Transverse colon (tissue), 4 donors: ENCODE measurements around the gene VAMP8.

Experiments used
- EP300 ChIP-seq: sonication (generic); formaldehyde crosslinking; IDR thresholded peaks from one replicate; pipeline ENCODE4 v1.6.1; 2017; ENCODE audit warnings: antibody characterized with exemption, low read depth
- POLR2A ChIP-seq: fragments of 450-650 bp; IDR thresholded peaks from one replicate; pipeline ENCODE4 v1.6.1; 2016; ENCODE audit warnings: antibody characterized with exemption, mild to moderate bottlenecking, moderate library complexity
- POLR2AphosphoS5 ChIP-seq, 3 donors: sonication (generic); formaldehyde crosslinking; IDR thresholded peaks; one replicate each; pipeline ENCODE4 v1.6.1; 2016; ENCODE audit warnings: antibody characterized with exemption in 3 of 3
- TF ChIP-seq, protein P1 (sequence below), 5 experiments: fragments of 200-600 bp in 3 of 5; fragments of 450-650 bp in 2 of 5; sonication (generic) in 3 of 5; IDR thresholded peaks; 1 replicate in 2 of 5; 2 replicates in 3 of 5; pipeline ENCODE4 v1.5.1; 2016 to 2017; ENCODE audit warnings: antibody characterized with exemption in 5 of 5, inconsistent platforms in 3 of 5, mild to moderate bottlenecking in 2 of 5, moderate library complexity in 1 of 5

DNA sequence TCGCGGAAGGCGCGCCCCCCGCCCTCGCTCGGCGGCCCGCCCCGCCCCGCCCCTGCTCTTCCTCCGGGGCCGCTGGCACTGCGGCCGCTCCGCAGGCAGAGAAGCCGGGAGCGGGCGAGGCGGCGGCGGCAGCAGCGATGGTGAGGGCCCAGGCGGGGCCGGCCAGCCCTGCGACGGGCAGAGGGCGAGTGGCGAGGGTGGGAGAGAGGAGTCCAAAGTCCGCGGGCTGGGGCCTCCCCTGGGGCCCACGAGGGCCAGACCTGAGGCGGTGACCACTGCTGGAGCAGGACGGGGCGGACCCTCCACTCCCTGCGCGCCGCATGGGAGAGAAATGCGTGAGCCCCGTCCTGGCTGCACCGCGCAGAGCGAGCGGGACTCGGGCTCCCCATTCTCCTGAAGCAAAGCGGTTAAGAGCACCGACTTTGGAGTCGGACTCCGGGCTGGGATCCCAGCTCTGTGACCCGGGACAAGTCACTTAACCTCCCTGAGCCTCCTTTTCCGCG lies 7.0 kb downstream of the VAMP8 start, which contains the start of gene VAMP5:
- TF ChIP-seq, protein P1, sequence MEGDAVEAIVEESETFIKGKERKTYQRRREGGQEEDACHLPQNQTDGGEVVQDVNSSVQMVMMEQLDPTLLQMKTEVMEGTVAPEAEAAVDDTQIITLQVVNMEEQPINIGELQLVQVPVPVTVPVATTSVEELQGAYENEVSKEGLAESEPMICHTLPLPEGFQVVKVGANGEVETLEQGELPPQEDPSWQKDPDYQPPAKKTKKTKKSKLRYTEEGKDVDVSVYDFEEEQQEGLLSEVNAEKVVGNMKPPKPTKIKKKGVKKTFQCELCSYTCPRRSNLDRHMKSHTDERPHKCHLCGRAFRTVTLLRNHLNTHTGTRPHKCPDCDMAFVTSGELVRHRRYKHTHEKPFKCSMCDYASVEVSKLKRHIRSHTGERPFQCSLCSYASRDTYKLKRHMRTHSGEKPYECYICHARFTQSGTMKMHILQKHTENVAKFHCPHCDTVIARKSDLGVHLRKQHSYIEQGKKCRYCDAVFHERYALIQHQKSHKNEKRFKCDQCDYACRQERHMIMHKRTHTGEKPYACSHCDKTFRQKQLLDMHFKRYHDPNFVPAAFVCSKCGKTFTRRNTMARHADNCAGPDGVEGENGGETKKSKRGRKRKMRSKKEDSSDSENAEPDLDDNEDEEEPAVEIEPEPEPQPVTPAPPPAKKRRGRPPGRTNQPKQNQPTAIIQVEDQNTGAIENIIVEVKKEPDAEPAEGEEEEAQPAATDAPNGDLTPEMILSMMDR (IDR thresholded peaks at IDR 0.05): no peak
- TF ChIP-seq POLR2A: peak; percentile 14
- TF ChIP-seq POLR2AphosphoS5 (IDR thresholded peaks at IDR 0.05): peak in 2 of 3 donors; percentile 27 to 61
- no peak for TF ChIP-seq EP300
